CD4-positive, alpha-beta T cell treated with Interleukin-12 subunit alpha and Interleukin-12 subunit beta, for 1 hour (primary cell): ENCODE data around the gene HIVEP1.
A peak's percentile ranks its signal among the peaks of the same experiment; 100 is the strongest.

Experiments
- DNase-seq: peaks from one replicate; pipeline ENCODE4 v3.0.0-alpha.2; 2020

HIVEP1 gene

DNA sequence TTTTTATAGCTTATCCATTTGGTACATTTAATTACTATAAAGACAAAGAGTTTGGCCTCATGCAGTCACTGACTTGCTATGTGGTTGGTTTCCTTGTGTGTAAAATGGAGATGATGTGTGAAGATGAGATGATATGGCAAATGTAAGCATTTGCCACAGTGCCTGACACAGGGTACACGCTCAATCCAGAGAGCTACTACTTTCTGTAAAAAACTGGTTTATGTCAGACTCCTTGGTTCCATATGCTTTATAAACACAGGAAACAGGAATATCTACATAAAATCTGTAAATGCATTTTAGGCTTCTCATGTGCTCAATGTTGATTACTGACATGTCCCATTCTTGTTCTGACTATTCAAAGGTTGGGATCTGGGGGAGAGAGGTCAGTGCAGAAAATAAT is 10.4 kb downstream of the HIVEP1 start:
- no peak for DNase-seq

DNA sequence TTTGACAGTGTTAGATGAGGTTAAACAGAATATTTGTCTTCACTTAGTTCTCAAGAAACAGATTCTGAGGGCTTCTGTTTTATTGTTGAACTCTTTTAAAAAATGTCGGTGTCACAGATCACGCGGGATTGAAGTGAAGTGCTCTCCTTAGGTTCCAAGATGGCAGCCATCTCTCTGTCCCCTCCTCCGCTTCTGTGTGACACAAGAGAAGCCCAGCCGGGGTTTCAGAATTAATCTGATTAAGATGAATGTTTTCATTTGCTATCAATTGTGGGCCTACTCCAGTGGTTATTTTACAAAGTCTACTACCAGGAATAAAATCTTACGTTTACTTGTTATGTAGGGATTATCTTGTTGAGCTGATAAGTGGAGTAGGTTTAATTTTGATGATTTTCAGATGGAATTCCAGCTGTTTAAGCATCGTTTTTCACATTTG is 10.9 kb downstream of the HIVEP1 start:
- DNase-seq: no peak

- DNase-seq: no peak
Measured at GRCh38 chr6:12024216-12024615, 12.1 kb downstream of the HIVEP1 start.

- no peak for DNase-seq
Measured at GRCh38 chr6:12024699-12025434, 12.8 kb downstream of the HIVEP1 start.

DNA sequence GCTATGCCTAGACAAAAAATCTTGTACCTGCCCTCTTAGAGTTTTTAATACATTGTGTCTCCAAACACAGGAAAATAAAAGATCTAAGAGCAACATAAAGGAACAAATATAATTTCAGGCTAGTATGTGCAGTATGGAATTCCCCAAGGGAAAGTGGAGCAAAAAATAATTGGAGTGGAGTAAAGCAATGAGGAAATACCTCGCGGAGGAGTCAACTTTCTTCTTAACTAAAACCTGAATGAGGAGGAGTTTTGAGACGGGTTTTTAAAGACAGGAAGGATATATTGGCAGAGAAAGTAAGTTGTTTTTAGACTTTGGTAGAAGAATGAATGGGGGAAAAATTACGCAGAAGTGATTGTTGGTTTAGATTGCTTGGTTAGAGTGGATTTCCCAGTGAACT is 14.0 kb downstream of the HIVEP1 start:
- DNase-seq: no peak

- no peak for DNase-seq
Measured at GRCh38 chr6:12026833-12027232, 14.7 kb downstream of the HIVEP1 start.

- DNase-seq: no peak
Measured at GRCh38 chr6:12028213-12028612, 16.1 kb downstream of the HIVEP1 start.

- no peak for DNase-seq
Measured at GRCh38 chr6:12029979-12030737, 18.0 kb downstream of the HIVEP1 start.

DNA sequence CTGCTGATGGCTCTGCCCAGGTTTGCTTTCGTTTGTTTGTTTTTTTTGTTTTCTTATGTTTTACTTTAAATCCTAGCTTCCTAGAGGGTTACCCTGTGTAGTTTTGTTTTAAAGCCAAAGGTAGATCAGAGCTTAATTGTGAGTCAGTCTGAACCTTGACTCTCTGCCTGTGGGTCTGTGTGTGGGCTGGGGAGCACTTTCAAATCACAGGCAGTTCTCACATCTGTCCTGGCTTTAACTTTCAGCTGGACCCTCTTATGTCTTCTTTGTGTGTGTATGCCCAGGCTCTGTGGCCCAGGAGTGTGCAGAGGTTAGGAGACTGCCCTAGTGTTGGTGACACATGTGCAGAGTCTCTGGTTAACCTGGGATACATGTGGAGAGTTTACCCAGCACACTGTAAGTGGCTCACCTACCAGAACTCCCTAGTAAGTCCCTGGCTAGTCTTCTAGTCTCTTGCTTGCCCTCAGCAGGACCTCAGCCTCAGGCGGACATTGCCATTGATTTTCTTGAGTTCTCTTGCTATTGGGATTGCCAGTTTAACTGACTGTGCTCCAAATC is 19.0 kb downstream of the HIVEP1 start:
- no peak for DNase-seq

- no peak for DNase-seq
Measured at GRCh38 chr6:12032783-12033573, 20.9 kb downstream of the HIVEP1 start.

DNA sequence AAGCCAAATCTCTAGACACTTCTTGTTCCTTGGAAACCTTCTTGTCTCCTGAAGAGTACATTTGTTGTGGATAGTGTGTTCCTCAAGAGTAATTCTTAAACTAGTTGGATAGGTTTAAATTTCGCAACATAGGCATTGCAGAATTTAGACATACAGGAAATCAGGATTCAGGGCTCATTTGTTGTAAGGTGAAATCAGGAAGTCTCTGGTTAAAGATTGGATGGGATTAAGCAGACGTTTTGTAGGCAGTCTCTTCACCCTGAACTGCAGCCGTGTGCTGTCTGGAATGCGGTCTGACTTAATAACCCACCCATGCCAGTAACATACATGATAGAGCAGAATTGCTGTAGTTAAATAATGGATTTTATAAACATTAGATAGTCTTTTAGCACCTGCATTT is 21.7 kb downstream of the HIVEP1 start:
- no peak for DNase-seq

GRCh38 chr6:12034349-12034748 is 22.2 kb downstream of the HIVEP1 start:
- DNase-seq: no peak

DNA sequence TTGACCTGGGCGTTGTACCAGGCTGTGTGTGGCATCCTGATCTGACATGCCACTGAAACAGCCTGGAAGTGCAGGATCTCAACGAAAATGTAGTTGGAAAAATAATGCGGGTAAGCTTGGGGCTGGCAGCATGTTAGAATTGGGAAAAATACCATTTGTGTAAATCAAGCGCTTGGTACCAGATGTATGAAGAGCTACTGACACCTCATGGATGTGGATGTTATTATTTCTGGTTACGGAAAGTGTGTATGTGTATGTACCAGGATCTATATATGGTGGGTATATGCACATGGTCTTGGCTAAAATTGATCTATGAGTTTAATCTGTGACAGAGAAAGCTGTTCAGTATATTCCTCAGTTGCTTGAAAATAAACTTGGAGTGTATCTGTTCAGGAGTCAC is 22.7 kb downstream of the HIVEP1 start:
- no peak for DNase-seq

DNA sequence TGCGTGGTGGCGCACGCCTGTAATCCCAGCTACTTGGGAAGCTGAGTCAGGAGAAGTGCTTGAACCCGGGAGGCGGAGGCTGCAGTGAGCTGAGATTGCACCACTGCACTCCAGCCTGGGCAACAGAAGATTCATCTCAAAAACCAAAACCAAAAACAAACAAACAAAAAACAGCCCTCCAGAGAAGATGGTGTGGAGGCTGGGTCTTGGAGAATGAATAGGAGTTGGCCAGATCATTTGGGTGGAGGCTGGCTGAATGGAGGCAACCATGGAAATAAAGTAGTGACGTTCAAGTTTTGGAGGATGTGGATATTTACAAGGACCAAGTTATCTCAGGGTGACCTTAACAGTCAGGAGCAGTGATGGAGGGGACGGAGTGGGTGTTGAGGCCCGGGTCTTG is 24.7 kb downstream of the HIVEP1 start:
- no peak for DNase-seq

DNA sequence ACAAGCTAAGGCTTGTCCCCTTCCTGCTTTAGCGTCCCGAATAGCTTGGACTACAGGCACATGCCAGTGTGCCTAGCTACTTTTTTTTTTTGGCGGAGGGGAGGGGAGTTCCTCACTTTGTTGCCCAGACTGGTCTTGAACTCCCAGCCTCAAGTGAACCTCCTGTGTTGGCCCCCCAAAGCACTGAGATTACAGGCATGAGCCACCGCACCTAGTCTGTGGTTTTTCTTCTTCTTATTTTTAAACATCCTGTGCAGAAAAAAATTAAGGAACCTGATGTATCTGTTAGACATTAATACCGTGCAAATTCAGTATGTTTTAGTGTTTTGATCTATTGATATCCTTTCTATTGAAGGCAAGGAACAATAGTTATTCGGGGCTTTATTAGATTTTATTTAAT is 25.7 kb downstream of the HIVEP1 start:
- DNase-seq: peak; percentile 18

GRCh38 chr6:12039540-12040459 is 27.7 kb downstream of the HIVEP1 start:
- no peak for DNase-seq

- no peak for DNase-seq
Measured at GRCh38 chr6:12047304-12047703, 35.2 kb downstream of the HIVEP1 start.

DNA sequence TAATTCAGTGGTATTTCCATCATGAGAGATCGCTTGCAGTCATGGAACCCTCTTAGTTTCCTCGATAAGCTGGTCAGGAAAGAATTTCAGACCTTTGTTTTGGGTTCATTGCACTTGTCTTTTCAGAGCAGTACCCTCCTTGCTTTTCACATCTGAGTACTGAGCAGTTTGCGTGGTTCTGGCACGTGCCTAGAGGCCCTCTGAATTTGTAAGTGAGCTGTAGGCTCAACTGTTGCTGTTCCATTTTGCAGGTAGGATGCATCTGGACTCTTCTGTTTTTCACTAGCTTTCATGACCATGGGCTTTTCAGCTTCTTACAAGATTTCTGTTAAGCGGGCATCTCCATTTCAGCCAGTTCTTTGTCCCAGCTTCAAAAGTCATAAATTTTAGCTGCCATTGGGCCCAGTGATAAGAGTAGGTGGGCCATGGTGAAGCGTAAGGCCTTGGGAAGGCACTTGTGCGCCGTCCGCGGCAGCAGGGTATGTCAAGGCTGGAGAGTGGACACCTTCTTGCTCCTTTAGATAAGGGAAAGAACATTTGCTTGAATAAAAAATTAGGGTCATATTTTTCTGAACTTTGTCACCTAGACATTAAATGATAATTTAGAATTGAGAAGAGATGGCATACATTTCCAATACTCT is 35.8 kb downstream of the HIVEP1 start:
- DNase-seq: no peak

DNA sequence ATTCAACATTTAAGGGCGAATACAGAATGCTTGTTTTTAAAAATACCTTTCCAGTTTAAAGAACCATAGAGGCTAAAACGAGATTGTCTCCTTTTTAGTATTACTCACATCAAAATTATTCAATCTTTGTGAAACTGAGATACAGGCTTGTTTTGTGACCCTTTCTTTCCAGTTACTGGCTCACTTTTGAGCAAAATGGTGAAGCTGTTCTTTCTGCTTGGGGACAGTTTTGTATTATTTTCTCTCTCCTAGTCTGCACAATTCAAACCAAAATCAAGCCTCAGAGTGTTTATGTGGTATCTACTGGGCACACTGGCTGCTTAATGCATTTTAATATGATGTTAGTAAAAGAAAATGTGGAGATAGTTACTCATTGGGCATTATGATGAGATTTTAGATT is 36.5 kb downstream of the HIVEP1 start:
- DNase-seq: no peak

DNA sequence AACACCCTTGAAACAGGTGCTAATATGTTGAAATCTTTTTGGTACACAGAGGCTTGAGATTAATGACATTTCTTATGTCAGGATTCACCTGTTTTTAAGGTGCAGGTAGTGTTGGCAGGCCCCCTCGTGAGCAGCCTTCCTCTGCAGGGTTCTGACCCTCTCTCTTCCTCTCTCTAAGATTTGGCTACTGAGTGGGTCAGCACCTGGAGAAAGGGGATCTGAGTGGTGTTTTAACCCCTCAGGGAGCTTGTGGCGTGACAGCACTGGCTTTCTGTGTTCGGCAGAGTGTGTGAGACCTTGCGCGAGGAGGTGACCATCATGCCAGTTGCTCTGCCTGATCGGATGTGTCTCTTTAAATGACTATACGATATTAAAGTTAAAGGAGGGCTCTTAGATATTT is 37.1 kb downstream of the HIVEP1 start:
- no peak for DNase-seq

DNA sequence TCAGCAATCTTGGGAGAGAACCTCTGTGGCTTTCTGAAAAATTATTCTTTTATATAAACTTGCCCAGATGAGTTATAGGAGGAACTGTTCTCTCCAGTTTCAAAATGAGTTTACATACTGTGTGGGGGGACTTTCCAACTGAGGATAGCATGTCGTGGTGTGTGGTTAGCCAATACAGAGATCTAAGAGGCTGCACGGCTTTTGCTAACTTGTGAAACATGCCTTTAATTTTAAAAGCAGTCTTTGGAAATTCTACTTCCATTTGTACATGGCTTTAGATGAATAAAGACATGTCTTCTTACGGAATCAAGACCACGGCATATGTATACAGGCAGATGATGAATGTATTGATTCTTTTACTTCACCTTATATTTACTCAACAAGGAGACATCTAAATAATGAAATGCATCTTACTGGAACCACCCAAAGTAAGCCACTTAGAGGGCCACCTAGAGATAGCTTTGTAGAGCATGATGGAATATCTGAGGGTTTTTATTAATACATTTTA is 39.8 kb downstream of the HIVEP1 start:
- DNase-seq: peak; percentile 78
